DLD1 (cell line): ENCODE measurements around the gene SLC16A8.
"Not testable (repeated sequence)": the region's sequence is repeated elsewhere in the genome, so short reads cannot be mapped to it uniquely, and the experiment has no call there.

ENCODE experiments used
- in situ Hi-C: cut with HindIII; loops from 2 replicates; pipeline ENCODE4 v1.10.0; 2017; ENCODE audit warnings: low sequenced_read_pairs

SLC16A8 gene

DNA sequence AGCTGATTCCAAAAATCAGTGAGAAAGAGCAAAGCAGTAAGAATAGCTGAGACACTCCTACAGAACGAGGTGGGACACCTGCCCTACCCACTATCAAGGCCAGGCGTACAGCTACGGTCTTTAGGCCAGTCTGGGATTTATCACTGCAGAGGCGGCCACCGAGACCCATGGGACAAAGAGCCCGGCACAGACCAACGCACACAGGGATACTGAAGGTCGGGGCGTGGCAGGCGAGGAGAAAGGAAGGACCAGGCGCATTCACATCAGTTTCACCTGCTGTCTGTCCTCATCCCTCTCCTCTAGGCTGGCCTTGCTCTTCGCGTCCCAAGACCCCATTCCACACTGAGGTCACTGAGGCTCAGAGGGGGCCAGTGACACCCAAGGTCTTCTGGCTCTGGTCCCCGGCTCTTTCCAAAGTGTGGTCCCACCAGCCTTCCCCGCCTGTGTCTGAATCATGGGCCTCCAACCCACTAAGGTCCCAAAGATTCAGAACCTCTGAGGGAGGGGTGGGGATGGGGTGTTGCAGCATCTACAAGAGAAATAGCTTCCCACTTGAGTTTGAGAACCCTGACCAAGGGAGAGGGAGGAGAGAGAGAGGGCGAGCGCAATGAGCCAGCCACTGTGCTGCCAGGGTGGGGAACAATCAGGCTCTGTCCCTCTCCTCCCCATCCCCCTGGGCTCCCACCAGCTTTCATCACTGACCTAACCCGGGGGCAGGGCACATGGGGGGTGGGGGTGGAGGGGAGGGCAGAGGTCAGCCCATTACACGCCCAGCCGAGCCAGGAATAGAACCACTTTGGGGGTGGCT is 34.0 kb downstream of the SLC16A8 start:
- in situ Hi-C loops: no loop called here

- in situ Hi-C loops: no loop called here
Measured at GRCh38 chr22:38046070-38046748, 37.8 kb downstream of the SLC16A8 start.

- in situ Hi-C loops: no loop called here
Measured at GRCh38 chr22:38043151-38044039, 40.6 kb downstream of the SLC16A8 start.

DNA sequence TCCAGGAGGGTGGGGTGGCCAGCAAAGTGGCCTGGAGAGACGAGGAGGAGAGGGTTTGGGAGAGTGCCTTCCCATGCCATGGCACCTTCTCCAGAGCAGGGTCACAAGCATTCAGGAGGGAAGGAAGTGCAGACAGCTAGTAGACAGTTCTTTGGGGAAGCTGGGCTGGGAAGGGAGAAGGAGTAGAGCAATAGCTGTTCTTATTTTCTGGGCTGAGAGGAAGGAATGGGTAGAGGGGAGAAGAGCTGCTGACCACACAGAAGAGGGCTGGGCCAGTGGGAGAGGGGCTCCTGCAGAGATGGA is 41.5 kb downstream of the SLC16A8 start:
- in situ Hi-C loops: no loop called here

GRCh38 chr22:38041760-38042487 is 42.1 kb downstream of the SLC16A8 start:
- in situ Hi-C loops: no loop called here

- in situ Hi-C loops: no loop called here
Measured at GRCh38 chr22:38040953-38041759, 42.8 kb downstream of the SLC16A8 start.

- in situ Hi-C loops: no loop called here
Measured at GRCh38 chr22:38038890-38039812, 44.8 kb downstream of the SLC16A8 start.

DNA sequence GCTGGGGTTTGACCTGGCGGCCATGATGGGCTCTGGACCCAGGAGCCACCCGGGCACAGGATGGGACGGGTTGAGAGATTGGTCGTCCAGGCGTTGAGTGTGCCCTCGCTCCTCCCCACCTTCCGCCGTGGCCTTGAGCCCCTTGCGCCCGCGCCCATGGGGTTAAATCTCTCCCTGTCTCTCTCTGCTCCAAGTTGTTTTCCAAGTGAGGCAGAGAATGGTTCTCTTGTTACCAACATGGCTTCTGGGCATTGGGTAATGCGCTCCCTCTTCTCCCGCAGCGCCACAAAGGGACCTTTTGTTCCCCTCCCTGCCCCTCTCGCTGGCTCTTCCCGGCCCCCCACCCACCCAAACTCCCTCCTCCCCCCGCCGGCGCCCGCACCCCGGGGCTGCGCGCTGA is 45.6 kb downstream of the SLC16A8 start:
- in situ Hi-C loops: no loop called here

- in situ Hi-C loops: not testable (repeated sequence)
Measured at GRCh38 chr22:38037367-38038150, 46.4 kb downstream of the SLC16A8 start.

- in situ Hi-C loops: no loop called here
Measured at GRCh38 chr22:38036392-38037062, 47.5 kb downstream of the SLC16A8 start.

- in situ Hi-C loops: no loop called here
Measured at GRCh38 chr22:38035530-38035885, 48.5 kb downstream of the SLC16A8 start.

DNA sequence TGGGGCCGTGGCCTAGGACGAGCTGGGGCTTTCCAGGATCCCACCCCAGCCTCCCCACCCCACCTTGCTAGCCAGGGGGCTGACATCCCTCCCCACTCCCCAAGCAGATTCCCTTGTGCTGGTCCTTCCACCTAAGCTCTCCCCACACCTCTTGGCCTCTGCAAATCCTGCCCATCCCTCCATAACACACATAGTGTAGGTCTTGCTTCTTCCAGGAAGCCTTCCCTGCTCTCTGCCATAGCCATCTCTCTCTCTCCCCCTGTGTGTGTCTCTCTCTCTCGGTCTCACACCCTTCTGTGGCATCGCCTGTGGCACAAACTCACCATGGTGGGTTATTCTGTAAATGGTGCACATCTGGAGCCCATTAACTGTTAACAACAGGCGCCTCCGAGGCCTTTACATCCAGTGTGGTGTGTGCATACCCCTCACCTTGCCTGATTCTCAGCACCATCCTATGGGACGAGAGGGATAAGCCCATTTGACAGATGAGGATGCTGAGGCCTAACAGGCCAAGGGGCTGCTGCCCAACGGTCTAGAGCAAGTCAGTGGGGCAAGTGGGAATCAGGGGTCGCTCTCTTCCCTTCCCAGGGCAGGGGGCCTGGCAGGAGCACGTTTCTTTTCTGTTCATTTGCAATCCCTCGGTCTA is 49.0 kb downstream of the SLC16A8 start:
- in situ Hi-C loops: no loop called here

GRCh38 chr22:38034278-38034882 is 49.6 kb downstream of the SLC16A8 start:
- in situ Hi-C loops: no loop called here

DNA sequence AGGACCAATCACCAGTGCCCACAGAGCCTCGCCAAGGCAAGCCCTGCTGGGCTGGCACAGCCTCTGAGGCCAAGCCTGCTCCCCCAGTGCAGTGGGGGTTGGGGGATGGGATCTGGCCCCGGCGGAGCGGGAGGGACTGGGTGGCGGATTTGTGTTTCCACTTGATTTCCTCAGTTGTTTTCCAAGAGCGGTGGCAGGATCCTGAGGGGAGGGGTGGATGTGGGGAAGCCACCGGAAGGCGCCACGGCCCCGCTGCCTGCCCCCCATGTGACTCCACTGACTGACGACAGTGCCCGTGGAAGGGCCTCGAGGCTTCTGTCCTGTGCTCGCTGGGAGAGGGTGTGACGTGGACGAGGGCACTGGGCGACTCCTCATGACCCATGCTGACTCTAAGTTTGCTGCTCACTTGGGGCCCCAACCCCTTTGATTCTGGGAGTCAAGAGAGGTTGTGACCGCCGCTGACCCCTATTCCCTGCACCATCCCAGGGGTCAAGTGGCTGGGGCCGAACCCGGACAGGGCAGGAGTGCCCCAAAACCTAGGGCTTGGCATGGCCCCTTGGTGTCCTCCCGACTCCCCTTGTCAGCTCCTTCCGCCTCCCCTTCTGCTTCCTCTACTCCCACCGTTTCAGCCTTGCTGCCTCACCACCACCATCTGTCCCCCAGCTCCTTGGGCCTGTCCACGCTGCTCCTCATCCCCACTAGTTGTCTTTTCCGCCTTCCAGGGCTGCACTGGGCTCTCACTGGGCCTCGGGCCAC is 50.3 kb downstream of the SLC16A8 start:
- in situ Hi-C loops: no loop called here

DNA sequence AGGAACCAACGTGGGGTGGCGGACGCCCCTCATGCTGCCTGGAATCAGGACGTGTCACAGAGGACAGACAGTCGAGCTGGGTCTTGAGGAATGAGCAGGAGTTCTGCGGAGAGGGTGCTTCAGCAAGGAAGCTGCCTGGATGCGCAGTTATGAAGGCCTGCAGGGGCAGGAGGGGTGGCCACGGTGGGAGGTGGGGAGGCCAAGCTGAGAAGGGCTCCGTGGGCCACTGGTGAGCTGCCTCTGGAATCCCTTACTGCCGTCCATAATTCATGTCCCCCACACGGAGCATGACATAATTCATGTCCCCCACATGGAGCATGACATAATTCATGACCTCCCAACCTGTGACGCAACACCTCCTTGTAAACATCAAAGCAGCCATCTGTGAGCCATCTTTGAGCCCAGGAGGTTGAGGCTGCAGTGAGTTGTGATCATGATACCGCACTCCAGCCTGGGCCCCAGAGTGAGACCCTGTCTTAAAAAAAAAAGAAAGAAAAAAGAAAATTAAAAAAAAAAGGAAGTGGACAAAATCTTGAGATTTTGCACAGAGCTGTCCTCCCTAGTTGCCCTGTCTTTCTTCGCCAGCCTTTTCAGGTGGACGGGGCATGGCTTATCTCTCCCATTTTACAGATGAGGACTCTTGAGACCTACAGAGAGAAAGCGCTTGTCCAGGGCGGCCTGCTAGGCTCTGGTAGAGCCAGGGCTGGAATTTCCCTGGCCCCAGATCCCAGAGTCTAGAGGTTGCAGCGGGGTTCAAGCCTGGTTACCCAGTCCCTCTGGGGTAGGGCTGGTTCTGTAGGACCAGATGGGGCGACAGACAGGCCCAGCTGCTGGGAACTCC is 51.1 kb downstream of the SLC16A8 start:
- in situ Hi-C loops: no loop called here
